ENCODE results near the gene TBX10. TPM values are rescaled to one million over a fixed set of nuclear protein-coding genes. Genes with fewer than 3 reads are reported as not detected.

The TBX10 gene
- total and polyA plus RNA-seq, 2 donors (not counting 3 experiments of a cell fraction or from before 2014, with no cell fraction given): not detected

- Histone ChIP-seq H2AFZ (ENCODE audit: low read depth, low read length) (peak within 1 kb of the TSS; percentile 98), H3K36me3 (ENCODE audit: control insufficient read depth in 2 of 2, extremely low read depth in 1 of 2, insufficient read depth in 2 of 2, low read length in 2 of 2) (no peaks in the 10 kb centered on the region), H3K9me1 (replicated peaks; ENCODE audit: control insufficient read depth, extremely low read depth, insufficient read depth, low read length) (no peaks in the 10 kb centered on the region), H3K4me2 (ENCODE audit: insufficient read depth, low read length) (peak within 1 kb of the TSS; percentile 76), H3K79me2 (ENCODE audit: control insufficient read depth, insufficient read depth, low read length) (no peaks in the 10 kb centered on the region), H3K9me3 (replicated peaks; ENCODE audit: control insufficient read depth, insufficient read depth, low read length) (no peaks in the 10 kb centered on the region), H3K27me3 (ENCODE audit: control insufficient read depth in 2 of 2, insufficient read depth in 2 of 2, low read length in 2 of 2) (no peaks in the 10 kb centered on the region), H3K9ac (replicated peaks; ENCODE audit: extremely low read depth, insufficient read depth, low read length) (peak within 1 kb of the TSS; percentile 68), H3K27ac (ENCODE audit: insufficient read depth, low read depth, low read length) (peak within 1 kb of the TSS; percentile 58), H3K4me3 (replicated peaks in 1 of 3; ENCODE audit: insufficient read depth in 1 of 3, low read depth in 1 of 3, low read length in 3 of 3) (peak within 1 kb of the TSS; percentile 51 to 69 (median 61)), H3K4me1 (ENCODE audit: control insufficient read depth, extremely low read depth, insufficient read depth, low read length) (peaks cover 4% of the 10 kb centered on the region), H4K20me1 (replicated peaks; ENCODE audit: control insufficient read depth, extremely low read depth, insufficient read depth, low read length) (no peaks in the 10 kb centered on the region)
- no peak for TF ChIP-seq POLR2A (IDR thresholded peaks at IDR 0.05; ENCODE audit: low read depth, low read length)
- TF ChIP-seq EZH2 (IDR thresholded peaks at IDR 0.05; ENCODE audit: borderline replicate concordance, low read depth, low read length, severe bottlenecking): no peak
- no peak for TF ChIP-seq GATA2 (IDR thresholded peaks at IDR 0.05; ENCODE audit: insufficient read depth, insufficient read length, low read depth, low read length)
- peak; percentile 86 to 90 for TF ChIP-seq CTCF (IDR thresholded peaks at IDR 0.05; ENCODE audit: extremely low read depth in 1 of 2, insufficient read depth in 1 of 2, low read depth in 1 of 2, low read length in 2 of 2)
- TF ChIP-seq POLR2AphosphoS5 (IDR thresholded peaks at IDR 0.05; ENCODE audit: insufficient read depth, low read depth, low read length): peak; percentile 61
- TF ChIP-seq JUN (IDR thresholded peaks at IDR 0.05; ENCODE audit: borderline replicate concordance, insufficient read depth, insufficient read length, low read depth): no peak
- TF ChIP-seq MYC (IDR thresholded peaks at IDR 0.05; ENCODE audit: low read depth, low read length): no peak
- no peak for TF ChIP-seq FOS (IDR thresholded peaks at IDR 0.05; ENCODE audit: borderline replicate concordance, insufficient read depth, low read length)
- TF ChIP-seq MAX (IDR thresholded peaks at IDR 0.05; ENCODE audit: insufficient read depth, insufficient read length): peak; percentile 32
- DNase-seq (ENCODE audit: low read depth, low spot score): peak; percentile 73
- POLR2A ChIA-PET: interaction anchor here (0.5 to 0.6 kb wide), 2 partner anchors 23 to 305 kb away, joined by 3 to 5 read pairs; no protein-coding TSS in a partner anchor
- dilution Hi-C loops (cut with MboI; ENCODE audit: extremely low pct_ligation_motif_present, low sequenced_read_pairs): no loop called here
- CTCF ChIA-PET: interaction anchor here (0.6 to 6.6 kb wide), 34 partner anchors 9 to 1173 kb away, joined by 3 to 98 read pairs (median 5); partner anchors contain the start of genes ACY3, GSTP1 and TBX10
- FAIRE-seq: peak; percentile 85
- intact Hi-C loops (cut with micrococcal nuclease): loop anchor here (1.0 to 10.0 kb wide), 5 partner anchors 23 to 785 kb away; partner anchors contain the start of genes NDUFV1 and RCE1
- BruUV-seq (replicated peaks): no TSS peak
Measured at GRCh38 chr11:67629386-67630227, 10.0 kb downstream of the TBX10 start, which contains the start of gene NUDT8. Gene NUDT8, minus strand, starts transcription at chr11:67629937. Its CDS starts 26 bp downstream, at chr11:67629911.
